ENCODE results near the gene PAX8. TPM values are rescaled to one million over a fixed set of nuclear protein-coding genes. Genes with fewer than 3 reads are reported as not detected.

Gene PAX8
- total and polyA plus RNA-seq, 2 donors (not counting 1 experiment from before 2014, with no cell fraction given): 0.45 to 0.64 TPM

GRCh38 chr2:113233593-113234550 lies 44.8 kb downstream of the PAX8 start:
- Histone ChIP-seq H3K79me2 (ENCODE audit: control insufficient read depth, insufficient read depth, low read length) (peaks cover 3% of the 10 kb centered on the region), H3K4me2 (replicated peaks; ENCODE audit: low read depth, low read length, poor library complexity, severe bottlenecking) (no peak overlapping the region), H3K4me3 (ENCODE audit: control extremely low read depth in 1 of 5, extremely low read depth in 1 of 5, insufficient read depth in 1 of 5, low read depth in 2 of 5, low read length in 4 of 5) (no peak overlapping the region), H3K9me3 (ENCODE audit: control extremely low read depth in 1 of 3, control insufficient read depth in 2 of 3, insufficient read depth in 1 of 3, low read length in 2 of 3) (no peaks in the 10 kb centered on the region), H3K27ac (ENCODE audit: low read length in 2 of 2) (no peak overlapping the region), H3K4me1 (ENCODE audit: control insufficient read depth in 2 of 2, insufficient read depth in 2 of 2, low read length in 2 of 2) (peaks cover 0 to 4% of the 10 kb centered on the region in 2 donors), H4K20me1 (ENCODE audit: control insufficient read depth, insufficient read depth, low read length, poor library complexity, severe bottlenecking) (no peaks in the 10 kb centered on the region), H2AFZ (ENCODE audit: insufficient read depth, low read depth, low read length, poor library complexity, severe bottlenecking) (no peak overlapping the region), H3K9ac (ENCODE audit: low read length) (no peak overlapping the region), H3K36me3 (replicated peaks in 1 of 2; ENCODE audit: control extremely low read depth in 1 of 2, control insufficient read depth in 1 of 2, extremely low read depth in 1 of 2, insufficient read depth in 2 of 2, low read length in 1 of 2) (no peaks in the 10 kb centered on the region), H3K27me3 (replicated peaks in 1 of 4; ENCODE audit: control extremely low read depth in 1 of 4, control insufficient read depth in 3 of 4, insufficient read depth in 4 of 4, low read length in 3 of 4) (no peaks in the 10 kb centered on the region)
- TF ChIP-seq EZH2 (IDR thresholded peaks at IDR 0.05; ENCODE audit: borderline replicate concordance, insufficient read depth, low read depth, low read length, poor library complexity, severe bottlenecking) (no peak), CTCF (IDR thresholded peaks at IDR 0.05) (no peak)
- intact Hi-C loops (cut with micrococcal nuclease): no loop called here
- ChIA-PET POLR2A (no interaction called here), CTCF (interaction anchor here (1.0 to 2.3 kb wide), 2 partner anchors 16 to 96 kb away, joined by 3 to 7 read pairs; no protein-coding TSS in a partner anchor)
- Mint-ChIP-seq H3K27me3 (no peaks in the 10 kb centered on the region), H3K9me3 (ENCODE audit: insufficient read depth) (no peaks in the 10 kb centered on the region), H3K4me1 (peaks cover 4% of the 10 kb centered on the region), H3K27ac (no peak overlapping the region), H3K4me3 (no peak overlapping the region)
- ATAC-seq (ENCODE audit: low read depth) (no peak), DNase-seq (no peak)
- WGBS (ENCODE audit: insufficient coverage): 100% methylated on average over 4 of the region's 9 CpGs

DNA sequence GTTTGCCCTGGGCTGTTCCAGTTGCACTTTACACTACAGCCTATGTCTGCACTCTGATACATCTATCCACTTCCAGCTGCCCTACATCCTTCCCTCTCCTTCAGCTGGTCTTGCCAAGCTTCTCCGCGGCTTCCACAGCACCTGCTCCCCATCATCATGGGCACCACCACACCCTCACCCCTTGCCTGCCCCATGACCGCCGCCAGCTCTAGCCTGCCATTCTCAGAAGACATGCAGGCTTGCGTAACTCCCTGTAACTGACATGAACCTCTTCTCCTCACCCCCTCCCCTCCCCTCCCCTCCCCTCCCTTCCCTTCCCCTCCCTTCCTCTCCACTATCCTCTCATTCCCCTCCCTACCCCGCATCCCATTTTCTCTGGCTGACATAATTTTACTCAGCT lies 46.0 kb downstream of the PAX8 start:
- intact Hi-C loops (cut with micrococcal nuclease): no loop called here
- H3K4me3 ChIP-seq (ENCODE audit: control extremely low read depth in 1 of 5, extremely low read depth in 1 of 5, insufficient read depth in 1 of 5, low read depth in 2 of 5, low read length in 4 of 5): no peak overlapping the region
- H2AFZ ChIP-seq (ENCODE audit: insufficient read depth, low read depth, low read length, poor library complexity, severe bottlenecking): no peak overlapping the region
- ATAC-seq (ENCODE audit: low read depth) (no peak), DNase-seq (no peak)
- Mint-ChIP-seq H3K4me3 (no peak overlapping the region), H3K27me3 (no peaks in the 10 kb centered on the region), H3K4me1 (peaks cover 4% of the 10 kb centered on the region), H3K9me3 (ENCODE audit: insufficient read depth) (no peaks in the 10 kb centered on the region), H3K27ac (no peak overlapping the region)
- ChIA-PET CTCF (interaction anchor here (0.9 to 2.3 kb wide), 3 partner anchors 11 to 17 kb away, joined by 3 to 7 read pairs (median 3); no protein-coding TSS in a partner anchor), POLR2A (no interaction called here)
- H3K27ac ChIP-seq (ENCODE audit: low read length in 2 of 2): no peak overlapping the region
- no peaks in the 10 kb centered on the region for H3K27me3 ChIP-seq (replicated peaks in 1 of 4; ENCODE audit: control extremely low read depth in 1 of 4, control insufficient read depth in 3 of 4, insufficient read depth in 4 of 4, low read length in 3 of 4)
- no peak overlapping the region for H3K9ac ChIP-seq (ENCODE audit: low read length)
- peaks cover 3% of the 10 kb centered on the region for H3K79me2 ChIP-seq (ENCODE audit: control insufficient read depth, insufficient read depth, low read length)
- TF ChIP-seq EZH2 (IDR thresholded peaks at IDR 0.05; ENCODE audit: borderline replicate concordance, insufficient read depth, low read depth, low read length, poor library complexity, severe bottlenecking): no peak
- no peak for TF ChIP-seq CTCF (IDR thresholded peaks at IDR 0.05)
- no peak overlapping the region for H3K4me2 ChIP-seq (replicated peaks; ENCODE audit: low read depth, low read length, poor library complexity, severe bottlenecking)
- 71% methylated on average over 6 of the region's 6 CpGs for WGBS (ENCODE audit: insufficient coverage)
- H3K4me1 ChIP-seq (ENCODE audit: control insufficient read depth in 2 of 2, insufficient read depth in 2 of 2, low read length in 2 of 2): peaks cover 0 to 4% of the 10 kb centered on the region in 2 donors
- H4K20me1 ChIP-seq (ENCODE audit: control insufficient read depth, insufficient read depth, low read length, poor library complexity, severe bottlenecking): no peaks in the 10 kb centered on the region
- H3K36me3 ChIP-seq (replicated peaks in 1 of 2; ENCODE audit: control extremely low read depth in 1 of 2, control insufficient read depth in 1 of 2, extremely low read depth in 1 of 2, insufficient read depth in 2 of 2, low read length in 1 of 2): no peaks in the 10 kb centered on the region
- H3K9me3 ChIP-seq (ENCODE audit: control extremely low read depth in 1 of 3, control insufficient read depth in 2 of 3, insufficient read depth in 1 of 3, low read length in 2 of 3): no peaks in the 10 kb centered on the region
